SK-N-MC (cell line): Measurements from ENCODE around the gene MAP4K4.

ENCODE experiments used
- EZH2 ChIP-seq: fragments of 200-600 bp; sonication (generic); IDR thresholded peaks from one replicate; pipeline ENCODE4 v1.6.1; 2017; ENCODE audit warnings: antibody characterized with exemption
- FOXP2 ChIP-seq: optimal IDR thresholded peaks from 2 replicates; pipeline ENCODE3; 2011; ENCODE audit warnings: mild to moderate bottlenecking, moderate library complexity; ENCODE audit not compliant: insufficient read depth; ENCODE audit errors: extremely low read length, control extremely low read depth
- POLR2AphosphoS5 ChIP-seq: IDR thresholded peaks from 2 replicates; pipeline ENCODE4 v1.6.1; 2012; ENCODE audit warnings: mild to moderate bottlenecking, low read depth, low read length, borderline replicate concordance

DNA sequence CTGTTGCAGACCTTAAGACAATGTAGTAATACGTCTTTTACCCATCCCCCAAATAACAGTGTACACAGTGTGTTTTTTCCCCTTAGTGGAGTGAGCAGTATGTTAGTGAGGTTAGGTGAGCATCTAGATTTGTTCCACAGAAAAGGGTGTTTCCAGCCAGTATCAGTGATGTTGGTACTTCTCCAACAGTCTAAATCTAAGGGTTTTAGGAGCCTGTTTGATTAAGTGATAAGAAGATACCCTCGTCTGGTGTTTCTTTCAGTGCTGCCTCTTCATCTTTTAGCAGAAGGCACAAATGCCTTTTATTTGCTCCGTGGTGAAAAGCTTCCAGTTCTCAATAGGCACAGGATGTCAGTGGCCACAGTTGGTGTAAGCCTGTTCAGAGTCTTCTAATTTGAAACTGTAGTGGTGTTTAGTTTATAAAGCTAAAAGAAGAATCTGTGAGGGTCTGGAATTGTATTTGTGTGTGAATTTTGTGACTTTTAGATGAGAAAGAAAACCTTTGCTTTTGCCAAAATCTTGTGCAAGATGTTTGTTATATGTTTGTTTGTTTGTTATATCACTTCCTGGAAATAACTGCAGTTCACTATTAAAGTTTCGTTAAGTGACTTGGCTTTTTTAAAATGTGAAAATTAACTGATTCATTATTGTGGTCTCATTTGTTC lies 71.2 kb downstream of the MAP4K4 start:
- TF ChIP-seq FOXP2 (no peak), POLR2AphosphoS5 (no peak), EZH2 (no peak)
